ENCODE measurements around the gene RAB4B. TPM values are rescaled to one million over a fixed set of nuclear protein-coding genes. Genes with fewer than 3 reads are reported as not detected.
A peak's percentile ranks its signal among the peaks of the same experiment; 100 is the strongest.

RAB4B gene
- total and polyA plus RNA-seq, 2 of the 13 experiments (the other 11 are each of a cell fraction or from before 2014, with no cell fraction given): 3.3 to 5.4 TPM

DNA sequence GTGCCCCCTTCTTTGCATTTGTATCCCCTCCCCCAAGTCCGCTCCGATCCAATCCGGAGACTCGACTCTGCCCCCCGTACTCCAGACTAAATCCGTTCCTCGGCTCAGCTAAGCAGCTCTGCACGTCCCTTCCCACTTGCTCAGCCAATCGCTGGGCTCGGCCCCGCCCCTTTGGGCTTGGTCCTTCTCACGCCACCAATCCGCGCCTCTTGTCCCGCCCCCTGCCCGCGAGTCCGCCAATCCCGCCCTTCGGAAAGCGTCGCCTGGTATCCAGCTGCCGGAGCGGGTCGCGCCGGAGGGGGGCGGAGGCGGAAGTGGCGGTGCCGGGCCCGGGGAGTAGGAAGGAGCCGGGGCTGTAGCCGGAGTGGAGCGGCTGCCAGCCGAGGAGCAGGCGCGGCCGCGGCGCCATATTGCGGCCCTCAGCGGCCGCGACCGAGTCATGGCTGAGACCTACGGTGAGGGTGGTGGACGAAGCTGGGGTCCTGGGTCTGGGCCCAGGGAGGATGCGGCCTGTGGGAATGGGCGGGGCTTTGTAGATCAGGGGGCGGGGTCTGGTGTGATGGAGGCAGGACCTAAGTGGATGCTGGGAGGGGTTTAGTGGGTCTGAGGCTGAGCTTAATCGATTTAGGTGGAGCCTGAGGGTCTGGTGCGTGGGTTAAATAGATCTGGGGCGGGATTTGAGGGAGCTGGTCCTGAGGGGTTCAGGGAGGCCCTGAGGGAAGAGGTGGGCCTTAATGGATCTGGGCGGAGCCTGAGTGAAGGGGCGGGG is at the start of gene RAB4B (continued):
- TF ChIP-seq RBFOX2 (IDR thresholded peaks at IDR 0.05; ENCODE audit: low read depth, low read length): peak; percentile 82
- TF ChIP-seq, protein P1, sequence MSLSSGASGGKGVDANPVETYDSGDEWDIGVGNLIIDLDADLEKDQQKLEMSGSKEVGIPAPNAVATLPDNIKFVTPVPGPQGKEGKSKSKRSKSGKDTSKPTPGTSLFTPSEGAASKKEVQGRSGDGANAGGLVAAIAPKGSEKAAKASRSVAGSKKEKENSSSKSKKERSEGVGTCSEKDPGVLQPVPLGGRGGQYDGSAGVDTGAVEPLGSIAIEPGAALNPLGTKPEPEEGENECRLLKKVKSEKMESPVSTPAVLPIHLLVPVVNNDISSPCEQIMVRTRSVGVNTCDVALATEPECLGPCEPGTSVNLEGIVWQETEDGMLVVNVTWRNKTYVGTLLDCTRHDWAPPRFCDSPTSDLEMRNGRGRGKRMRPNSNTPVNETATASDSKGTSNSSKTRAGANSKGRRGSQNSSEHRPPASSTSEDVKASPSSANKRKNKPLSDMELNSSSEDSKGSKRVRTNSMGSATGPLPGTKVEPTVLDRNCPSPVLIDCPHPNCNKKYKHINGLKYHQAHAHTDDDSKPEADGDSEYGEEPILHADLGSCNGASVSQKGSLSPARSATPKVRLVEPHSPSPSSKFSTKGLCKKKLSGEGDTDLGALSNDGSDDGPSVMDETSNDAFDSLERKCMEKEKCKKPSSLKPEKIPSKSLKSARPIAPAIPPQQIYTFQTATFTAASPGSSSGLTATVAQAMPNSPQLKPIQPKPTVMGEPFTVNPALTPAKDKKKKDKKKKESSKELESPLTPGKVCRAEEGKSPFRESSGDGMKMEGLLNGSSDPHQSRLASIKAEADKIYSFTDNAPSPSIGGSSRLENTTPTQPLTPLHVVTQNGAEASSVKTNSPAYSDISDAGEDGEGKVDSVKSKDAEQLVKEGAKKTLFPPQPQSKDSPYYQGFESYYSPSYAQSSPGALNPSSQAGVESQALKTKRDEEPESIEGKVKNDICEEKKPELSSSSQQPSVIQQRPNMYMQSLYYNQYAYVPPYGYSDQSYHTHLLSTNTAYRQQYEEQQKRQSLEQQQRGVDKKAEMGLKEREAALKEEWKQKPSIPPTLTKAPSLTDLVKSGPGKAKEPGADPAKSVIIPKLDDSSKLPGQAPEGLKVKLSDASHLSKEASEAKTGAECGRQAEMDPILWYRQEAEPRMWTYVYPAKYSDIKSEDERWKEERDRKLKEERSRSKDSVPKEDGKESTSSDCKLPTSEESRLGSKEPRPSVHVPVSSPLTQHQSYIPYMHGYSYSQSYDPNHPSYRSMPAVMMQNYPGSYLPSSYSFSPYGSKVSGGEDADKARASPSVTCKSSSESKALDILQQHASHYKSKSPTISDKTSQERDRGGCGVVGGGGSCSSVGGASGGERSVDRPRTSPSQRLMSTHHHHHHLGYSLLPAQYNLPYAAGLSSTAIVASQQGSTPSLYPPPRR (CRISPR knock-in tag; IDR thresholded peaks at IDR 0.05; ENCODE audit: borderline replicate concordance): no peak
- TF ChIP-seq SPEN (CRISPR knock-in tag; IDR thresholded peaks at IDR 0.05; ENCODE audit: low read depth): peak; percentile 67
- TF ChIP-seq ZFP62 (CRISPR knock-in tag; IDR thresholded peaks at IDR 0.05): no peak
- no peak for TF ChIP-seq ZNF589 (CRISPR knock-in tag; conservative IDR thresholded peaks at IDR 0.05)
- TF ChIP-seq TEAD3 (CRISPR knock-in tag; optimal IDR thresholded peaks at IDR 0.05; ENCODE audit: borderline replicate concordance): peak; percentile 70
- TF ChIP-seq U2AF2 (IDR thresholded peaks at IDR 0.05; ENCODE audit: low read depth, low read length): no peak
- TF ChIP-seq ELF4 (CRISPR knock-in tag; IDR thresholded peaks at IDR 0.05; ENCODE audit: borderline replicate concordance): 0 out of 2 replicates have a peak, but pooled peaks have one; percentile 83
- no peak for TF ChIP-seq ZSCAN31 (CRISPR knock-in tag; IDR thresholded peaks at IDR 0.05; ENCODE audit: low read depth)
- 0 out of 2 replicates have a peak, but pooled peaks have one; percentile 56 for TF ChIP-seq ZMYM2 (CRISPR knock-in tag; IDR thresholded peaks at IDR 0.05)
- TF ChIP-seq, protein P2, sequence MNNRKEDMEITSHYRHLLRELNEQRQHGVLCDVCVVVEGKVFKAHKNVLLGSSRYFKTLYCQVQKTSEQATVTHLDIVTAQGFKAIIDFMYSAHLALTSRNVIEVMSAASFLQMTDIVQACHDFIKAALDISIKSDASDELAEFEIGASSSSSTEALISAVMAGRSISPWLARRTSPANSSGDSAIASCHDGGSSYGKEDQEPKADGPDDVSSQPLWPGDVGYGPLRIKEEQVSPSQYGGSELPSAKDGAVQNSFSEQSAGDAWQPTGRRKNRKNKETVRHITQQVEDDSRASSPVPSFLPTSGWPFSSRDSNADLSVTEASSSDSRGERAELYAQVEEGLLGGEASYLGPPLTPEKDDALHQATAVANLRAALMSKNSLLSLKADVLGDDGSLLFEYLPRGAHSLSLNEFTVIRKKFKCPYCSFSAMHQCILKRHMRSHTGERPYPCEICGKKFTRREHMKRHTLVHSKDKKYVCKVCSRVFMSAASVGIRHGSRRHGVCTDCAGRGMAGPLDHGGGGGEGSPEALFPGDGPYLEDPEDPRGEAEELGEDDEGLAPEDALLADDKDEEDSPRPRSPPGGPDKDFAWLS (CRISPR knock-in tag; IDR thresholded peaks at IDR 0.05; ENCODE audit: borderline replicate concordance): no peak
- TF ChIP-seq, protein P3, sequence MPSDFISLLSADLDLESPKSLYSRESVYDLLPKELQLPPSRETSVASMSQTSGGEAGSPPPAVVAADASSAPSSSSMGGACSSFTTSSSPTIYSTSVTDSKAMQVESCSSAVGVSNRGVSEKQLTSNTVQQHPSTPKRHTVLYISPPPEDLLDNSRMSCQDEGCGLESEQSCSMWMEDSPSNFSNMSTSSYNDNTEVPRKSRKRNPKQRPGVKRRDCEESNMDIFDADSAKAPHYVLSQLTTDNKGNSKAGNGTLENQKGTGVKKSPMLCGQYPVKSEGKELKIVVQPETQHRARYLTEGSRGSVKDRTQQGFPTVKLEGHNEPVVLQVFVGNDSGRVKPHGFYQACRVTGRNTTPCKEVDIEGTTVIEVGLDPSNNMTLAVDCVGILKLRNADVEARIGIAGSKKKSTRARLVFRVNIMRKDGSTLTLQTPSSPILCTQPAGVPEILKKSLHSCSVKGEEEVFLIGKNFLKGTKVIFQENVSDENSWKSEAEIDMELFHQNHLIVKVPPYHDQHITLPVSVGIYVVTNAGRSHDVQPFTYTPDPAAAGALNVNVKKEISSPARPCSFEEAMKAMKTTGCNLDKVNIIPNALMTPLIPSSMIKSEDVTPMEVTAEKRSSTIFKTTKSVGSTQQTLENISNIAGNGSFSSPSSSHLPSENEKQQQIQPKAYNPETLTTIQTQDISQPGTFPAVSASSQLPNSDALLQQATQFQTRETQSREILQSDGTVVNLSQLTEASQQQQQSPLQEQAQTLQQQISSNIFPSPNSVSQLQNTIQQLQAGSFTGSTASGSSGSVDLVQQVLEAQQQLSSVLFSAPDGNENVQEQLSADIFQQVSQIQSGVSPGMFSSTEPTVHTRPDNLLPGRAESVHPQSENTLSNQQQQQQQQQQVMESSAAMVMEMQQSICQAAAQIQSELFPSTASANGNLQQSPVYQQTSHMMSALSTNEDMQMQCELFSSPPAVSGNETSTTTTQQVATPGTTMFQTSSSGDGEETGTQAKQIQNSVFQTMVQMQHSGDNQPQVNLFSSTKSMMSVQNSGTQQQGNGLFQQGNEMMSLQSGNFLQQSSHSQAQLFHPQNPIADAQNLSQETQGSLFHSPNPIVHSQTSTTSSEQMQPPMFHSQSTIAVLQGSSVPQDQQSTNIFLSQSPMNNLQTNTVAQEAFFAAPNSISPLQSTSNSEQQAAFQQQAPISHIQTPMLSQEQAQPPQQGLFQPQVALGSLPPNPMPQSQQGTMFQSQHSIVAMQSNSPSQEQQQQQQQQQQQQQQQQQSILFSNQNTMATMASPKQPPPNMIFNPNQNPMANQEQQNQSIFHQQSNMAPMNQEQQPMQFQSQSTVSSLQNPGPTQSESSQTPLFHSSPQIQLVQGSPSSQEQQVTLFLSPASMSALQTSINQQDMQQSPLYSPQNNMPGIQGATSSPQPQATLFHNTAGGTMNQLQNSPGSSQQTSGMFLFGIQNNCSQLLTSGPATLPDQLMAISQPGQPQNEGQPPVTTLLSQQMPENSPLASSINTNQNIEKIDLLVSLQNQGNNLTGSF (CRISPR knock-in tag; IDR thresholded peaks at IDR 0.05): no peak
- TF ChIP-seq, protein P4, sequence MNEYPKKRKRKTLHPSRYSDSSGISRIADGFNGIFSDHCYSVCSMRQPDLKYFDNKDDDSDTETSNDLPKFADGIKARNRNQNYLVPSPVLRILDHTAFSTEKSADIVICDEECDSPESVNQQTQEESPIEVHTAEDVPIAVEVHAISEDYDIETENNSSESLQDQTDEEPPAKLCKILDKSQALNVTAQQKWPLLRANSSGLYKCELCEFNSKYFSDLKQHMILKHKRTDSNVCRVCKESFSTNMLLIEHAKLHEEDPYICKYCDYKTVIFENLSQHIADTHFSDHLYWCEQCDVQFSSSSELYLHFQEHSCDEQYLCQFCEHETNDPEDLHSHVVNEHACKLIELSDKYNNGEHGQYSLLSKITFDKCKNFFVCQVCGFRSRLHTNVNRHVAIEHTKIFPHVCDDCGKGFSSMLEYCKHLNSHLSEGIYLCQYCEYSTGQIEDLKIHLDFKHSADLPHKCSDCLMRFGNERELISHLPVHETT (CRISPR knock-in tag; conservative IDR thresholded peaks at IDR 0.05): 0 out of 2 replicates have a peak, but pooled peaks have one; percentile 57
